ENCODE results near the gene TNFAIP8L2. TPM values are rescaled to one million over a fixed set of nuclear protein-coding genes. Genes with fewer than 3 reads are reported as not detected.
A peak's percentile ranks its signal among the peaks of the same experiment; 100 is the strongest.
"Not testable (repeated sequence)": the region's sequence is repeated elsewhere in the genome, so short reads cannot be mapped to it uniquely, and the experiment has no call there.

The TNFAIP8L2 gene
- total RNA-seq, 1 donor from 2014 or later = not detected

DNA sequence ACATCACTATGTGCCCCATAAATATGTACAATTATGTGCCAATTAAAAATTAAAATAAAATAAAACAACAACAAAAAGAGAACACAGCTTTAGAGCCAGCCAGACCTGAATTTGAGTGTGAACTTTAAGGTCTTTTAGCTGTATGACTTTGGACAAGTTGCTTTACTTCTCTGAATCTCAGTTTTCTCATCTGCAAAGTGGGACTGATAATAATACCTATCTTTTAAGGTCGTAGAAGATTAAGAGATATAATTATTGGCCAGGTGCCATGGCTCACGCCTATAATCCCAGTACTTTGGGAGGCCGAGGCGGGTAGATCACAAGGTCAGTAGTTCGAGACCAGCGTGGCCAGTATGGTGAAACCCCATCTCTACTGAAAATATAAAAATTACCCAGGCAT lies 36.9 kb downstream of the TNFAIP8L2 start:
- TF ChIP-seq, protein P1, sequence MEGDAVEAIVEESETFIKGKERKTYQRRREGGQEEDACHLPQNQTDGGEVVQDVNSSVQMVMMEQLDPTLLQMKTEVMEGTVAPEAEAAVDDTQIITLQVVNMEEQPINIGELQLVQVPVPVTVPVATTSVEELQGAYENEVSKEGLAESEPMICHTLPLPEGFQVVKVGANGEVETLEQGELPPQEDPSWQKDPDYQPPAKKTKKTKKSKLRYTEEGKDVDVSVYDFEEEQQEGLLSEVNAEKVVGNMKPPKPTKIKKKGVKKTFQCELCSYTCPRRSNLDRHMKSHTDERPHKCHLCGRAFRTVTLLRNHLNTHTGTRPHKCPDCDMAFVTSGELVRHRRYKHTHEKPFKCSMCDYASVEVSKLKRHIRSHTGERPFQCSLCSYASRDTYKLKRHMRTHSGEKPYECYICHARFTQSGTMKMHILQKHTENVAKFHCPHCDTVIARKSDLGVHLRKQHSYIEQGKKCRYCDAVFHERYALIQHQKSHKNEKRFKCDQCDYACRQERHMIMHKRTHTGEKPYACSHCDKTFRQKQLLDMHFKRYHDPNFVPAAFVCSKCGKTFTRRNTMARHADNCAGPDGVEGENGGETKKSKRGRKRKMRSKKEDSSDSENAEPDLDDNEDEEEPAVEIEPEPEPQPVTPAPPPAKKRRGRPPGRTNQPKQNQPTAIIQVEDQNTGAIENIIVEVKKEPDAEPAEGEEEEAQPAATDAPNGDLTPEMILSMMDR (IDR thresholded peaks at IDR 0.05) = no peak
- intact Hi-C loops (cut with DNase I) = no loop called here
- H3K36me3 ChIP-seq = no peaks in the 10 kb centered on the region
- no peak overlapping the region for H3K27ac ChIP-seq
- no peak overlapping the region for H3K4me3 ChIP-seq
- DNase-seq (ENCODE audit: low spot score in 2 of 2) = no peak
- no peaks in the 10 kb centered on the region for H3K27me3 ChIP-seq
- H3K9me3 ChIP-seq = no peaks in the 10 kb centered on the region
- peaks cover 0 to 14% of the 10 kb centered on the region in 2 donors for H3K4me1 ChIP-seq

DNA sequence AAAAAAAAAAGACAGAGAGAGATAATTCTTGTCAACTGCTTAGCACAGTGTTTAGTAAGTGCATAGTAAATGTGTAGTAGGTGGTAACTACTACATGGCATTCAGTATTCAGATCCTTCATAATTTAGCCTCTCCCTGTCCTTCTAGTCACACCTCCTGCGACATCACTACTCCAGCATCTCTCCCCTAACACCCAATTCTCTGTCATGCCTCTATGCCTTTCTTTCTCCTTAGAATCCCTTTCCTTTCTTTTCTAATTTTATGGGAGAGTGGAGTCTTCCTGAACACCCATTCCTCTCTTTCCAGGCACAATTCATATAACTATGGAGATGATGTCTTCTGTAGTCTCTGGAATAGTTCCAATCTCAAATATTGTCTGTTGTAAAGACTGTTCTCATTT lies 37.4 kb downstream of the TNFAIP8L2 start:
- Histone ChIP-seq H3K4me1 (peaks cover 0 to 8% of the 10 kb centered on the region in 2 donors), H3K4me3 (no peak overlapping the region), H3K27ac (no peak overlapping the region), H3K36me3 (no peaks in the 10 kb centered on the region), H3K27me3 (no peaks in the 10 kb centered on the region), H3K9me3 (no peaks in the 10 kb centered on the region)
- intact Hi-C loops (cut with DNase I) = no loop called here
- DNase-seq (ENCODE audit: low spot score in 2 of 2) = no peak
- TF ChIP-seq, protein P1 (IDR thresholded peaks at IDR 0.05) = no peak

DNA sequence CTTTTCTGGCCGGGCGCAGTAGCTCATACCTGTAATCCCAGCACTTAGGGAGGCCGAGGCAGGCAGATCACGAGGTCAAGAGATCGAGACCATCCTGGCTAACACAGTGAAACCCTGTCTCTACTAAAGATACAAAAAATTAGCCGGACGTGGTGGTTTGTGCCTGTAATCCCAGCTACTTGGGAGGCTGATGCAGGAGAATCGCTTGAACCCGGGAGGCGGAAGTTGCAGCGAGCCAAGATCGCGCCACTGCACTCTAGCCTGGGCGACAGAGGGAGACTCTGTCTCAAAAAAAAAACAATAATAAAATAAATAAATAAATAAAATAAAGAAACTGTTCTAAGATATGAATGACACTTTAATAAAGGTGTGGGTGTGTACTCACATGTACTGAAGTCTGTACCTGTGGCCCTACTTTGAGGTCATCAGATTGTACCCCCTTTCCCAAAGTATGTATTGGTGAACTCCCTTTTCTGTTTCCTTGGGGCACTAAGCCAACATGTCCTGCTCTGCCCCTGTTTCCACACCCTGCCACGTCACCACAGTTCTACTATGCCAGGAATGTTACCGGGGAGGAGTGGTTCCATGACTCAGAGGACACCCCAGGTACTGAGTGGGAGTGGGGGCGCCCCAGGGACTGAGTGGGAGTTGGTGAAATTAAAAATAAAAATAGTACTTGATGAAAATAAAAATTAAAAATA lies 38.6 kb downstream of the TNFAIP8L2 start:
- H3K36me3 ChIP-seq; H3K4me3 ChIP-seq; H3K4me1 ChIP-seq; intact Hi-C loops (cut with DNase I); H3K27me3 ChIP-seq; H3K27ac ChIP-seq; H3K9me3 ChIP-seq: not testable (repeated sequence)
- DNase-seq (ENCODE audit: low spot score in 2 of 2) = peak; percentile 19 to 86

DNA sequence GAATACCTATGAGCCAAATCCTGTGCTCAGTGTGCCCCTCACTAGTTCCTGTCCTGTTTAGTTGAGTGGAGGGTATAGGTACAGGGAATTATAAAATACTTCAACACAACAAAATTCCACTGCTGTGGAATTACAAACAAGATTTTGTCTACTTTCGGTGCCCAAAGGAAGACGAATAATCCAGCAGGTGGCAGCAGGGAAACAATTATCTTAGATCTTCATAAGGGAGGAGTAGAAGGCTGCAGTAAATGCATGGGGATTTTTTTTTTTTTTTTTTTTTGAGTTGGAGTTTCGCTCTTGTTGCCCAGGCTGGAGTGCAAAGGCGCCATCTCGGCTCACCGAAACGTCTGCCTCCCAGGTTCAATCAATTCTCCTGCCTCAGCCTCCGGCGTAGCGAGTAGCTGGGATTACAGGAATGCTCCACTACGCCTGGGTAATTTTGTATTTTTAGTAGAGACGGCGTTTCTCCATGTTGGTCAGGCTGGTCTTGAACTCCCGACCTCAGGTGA lies 39.9 kb downstream of the TNFAIP8L2 start:
- DNase-seq (ENCODE audit: low spot score in 2 of 2) = peak in 1 of 2 donors; percentile 83
- peak overlapping the region; percentile 26 to 41 for H3K27ac ChIP-seq
- TF ChIP-seq, protein P1 (IDR thresholded peaks at IDR 0.05) = peak; percentile 21 to 49 (median 36)
- peak overlapping the region; percentile 3 to 10 for H3K4me3 ChIP-seq
- intact Hi-C loops (cut with DNase I) = no loop called here
- peaks cover 5 to 19% of the 10 kb centered on the region in 2 donors for H3K4me1 ChIP-seq
- H3K36me3 ChIP-seq = no peaks in the 10 kb centered on the region
- H3K9me3 ChIP-seq = no peaks in the 10 kb centered on the region
- no peaks in the 10 kb centered on the region for H3K27me3 ChIP-seq

DNA sequence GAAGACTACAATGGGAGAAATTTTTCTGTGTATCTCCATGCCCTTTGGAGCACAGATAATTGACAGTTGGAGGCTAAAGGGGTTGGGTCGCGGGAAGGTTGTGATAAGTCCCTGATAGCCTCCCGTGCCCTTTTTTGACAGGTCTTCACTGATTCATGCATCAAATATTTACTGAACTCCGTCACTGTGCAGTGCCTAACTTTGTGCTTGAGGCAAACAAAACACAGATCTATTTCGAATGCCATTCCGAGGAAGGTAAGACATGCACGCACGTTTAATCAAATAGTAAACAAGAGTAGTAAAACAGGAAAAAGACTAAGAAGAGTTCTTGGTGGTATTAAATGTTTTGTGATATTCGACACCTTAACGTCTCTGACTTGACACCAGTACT lies 41.4 kb downstream of the TNFAIP8L2 start:
- Histone ChIP-seq H3K27ac (peak overlapping the region; percentile 84 to 85), H3K4me1 (peaks cover 5 to 23% of the 10 kb centered on the region in 2 donors), H3K9me3 (no peaks in the 10 kb centered on the region), H3K4me3 (peak overlapping the region; percentile 74 to 82), H3K27me3 (no peaks in the 10 kb centered on the region), H3K36me3 (peaks cover 1 to 3% of the 10 kb centered on the region in 2 donors)
- TF ChIP-seq, protein P1 (IDR thresholded peaks at IDR 0.05) = no peak
- DNase-seq (ENCODE audit: low spot score in 2 of 2) = no peak
- intact Hi-C loops (cut with DNase I) = loop anchor here (1.0 to 2.0 kb wide), 2 partner anchors 33 to 56 kb away; partner anchors contain the start of genes LYSMD1 and PSMD4
